NCI-H2107 (cell line): ENCODE data around the gene PAFAH1B1.

Source experiments
- DNase-seq: peaks from one replicate; lab custom pipeline; 2025; lab: John Stamatoyannopoulos, UW

The PAFAH1B1 gene

DNA sequence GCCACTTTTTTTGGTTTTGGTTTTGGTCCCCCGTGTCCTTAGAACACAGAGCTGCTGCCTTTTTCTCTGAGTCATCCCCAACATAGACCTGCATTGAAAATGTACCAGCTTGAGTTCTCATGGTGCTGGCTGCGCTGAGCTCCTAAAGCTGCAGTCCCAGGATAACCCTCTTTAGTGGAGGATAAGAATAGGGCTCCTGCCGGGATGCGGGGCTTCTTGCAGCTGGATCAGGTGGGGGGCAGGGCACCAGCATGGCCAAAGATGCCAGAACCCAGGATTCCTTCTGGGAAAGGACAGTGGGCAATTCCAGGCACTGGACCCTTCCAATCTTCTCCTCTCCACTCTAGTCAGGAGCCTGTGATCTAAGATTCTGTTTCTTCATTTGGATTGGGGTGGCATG is 126.4 kb downstream of the PAFAH1B1 start:
- no peak for DNase-seq

DNA sequence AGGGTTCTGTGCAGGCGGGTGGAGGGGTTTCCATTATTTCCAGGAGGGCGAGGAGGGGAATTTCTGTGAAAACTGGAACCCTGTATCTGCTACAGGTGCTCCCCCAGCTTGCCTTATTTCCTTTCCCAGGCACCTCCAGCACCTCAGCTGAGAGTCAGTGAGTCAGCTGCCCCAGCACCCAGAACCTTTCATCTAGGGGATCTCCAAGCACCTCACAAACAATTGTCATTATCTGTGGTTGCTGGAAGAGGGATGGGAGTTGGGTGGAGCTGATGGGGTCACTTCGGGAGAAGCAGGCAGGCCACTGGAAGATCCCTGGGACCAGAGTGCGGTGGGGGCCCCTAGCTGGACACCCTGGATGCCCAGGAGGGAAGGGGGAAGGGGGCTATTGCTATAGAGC is 128.1 kb downstream of the PAFAH1B1 start:
- no peak for DNase-seq

DNA sequence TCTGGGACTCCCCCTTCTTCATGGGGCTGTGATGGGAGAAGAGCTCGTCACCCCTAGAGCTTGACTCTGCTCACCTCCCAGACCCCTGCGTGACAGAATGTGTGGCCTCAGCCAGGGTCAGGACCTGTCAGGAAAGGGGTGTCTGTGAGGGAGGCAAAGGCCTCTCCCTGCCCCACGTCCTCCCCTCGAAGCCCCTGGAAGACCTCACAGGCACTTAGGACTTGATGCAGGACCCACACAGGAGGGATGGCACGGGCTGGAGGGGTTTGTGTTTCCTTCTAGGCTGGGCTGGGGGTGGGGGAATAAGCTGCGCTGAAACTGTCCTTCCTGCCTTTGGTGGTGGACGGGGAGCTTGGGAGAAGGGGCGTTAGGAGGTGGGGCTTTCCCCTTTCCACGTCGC is 129.2 kb downstream of the PAFAH1B1 start:
- DNase-seq = no peak

DNA sequence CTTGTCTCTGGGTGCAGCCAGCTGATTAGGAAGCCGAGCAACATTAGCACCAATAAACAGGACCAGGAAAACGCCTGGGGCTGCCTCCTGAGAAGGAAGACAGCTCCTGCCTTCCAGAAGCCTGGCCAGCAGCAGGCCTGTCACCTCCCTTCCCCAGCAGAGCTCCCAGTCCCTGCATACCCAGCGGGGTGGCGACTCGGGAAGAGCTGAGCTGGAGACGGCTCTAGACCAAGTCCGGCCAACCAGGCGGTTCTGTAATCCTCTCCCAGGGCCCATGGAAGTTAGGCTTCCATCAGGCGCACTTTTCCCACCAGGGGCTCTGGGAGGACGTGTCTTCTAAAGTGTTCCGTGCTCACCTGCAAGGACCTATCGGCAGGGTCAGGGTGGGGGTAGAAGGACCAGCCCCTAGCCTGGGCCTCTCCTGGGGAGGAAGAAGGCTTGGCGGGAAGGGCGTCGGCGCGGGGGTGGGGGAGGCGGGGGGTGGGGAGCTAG is 130.1 kb downstream of the PAFAH1B1 start:
- no peak for DNase-seq

DNA sequence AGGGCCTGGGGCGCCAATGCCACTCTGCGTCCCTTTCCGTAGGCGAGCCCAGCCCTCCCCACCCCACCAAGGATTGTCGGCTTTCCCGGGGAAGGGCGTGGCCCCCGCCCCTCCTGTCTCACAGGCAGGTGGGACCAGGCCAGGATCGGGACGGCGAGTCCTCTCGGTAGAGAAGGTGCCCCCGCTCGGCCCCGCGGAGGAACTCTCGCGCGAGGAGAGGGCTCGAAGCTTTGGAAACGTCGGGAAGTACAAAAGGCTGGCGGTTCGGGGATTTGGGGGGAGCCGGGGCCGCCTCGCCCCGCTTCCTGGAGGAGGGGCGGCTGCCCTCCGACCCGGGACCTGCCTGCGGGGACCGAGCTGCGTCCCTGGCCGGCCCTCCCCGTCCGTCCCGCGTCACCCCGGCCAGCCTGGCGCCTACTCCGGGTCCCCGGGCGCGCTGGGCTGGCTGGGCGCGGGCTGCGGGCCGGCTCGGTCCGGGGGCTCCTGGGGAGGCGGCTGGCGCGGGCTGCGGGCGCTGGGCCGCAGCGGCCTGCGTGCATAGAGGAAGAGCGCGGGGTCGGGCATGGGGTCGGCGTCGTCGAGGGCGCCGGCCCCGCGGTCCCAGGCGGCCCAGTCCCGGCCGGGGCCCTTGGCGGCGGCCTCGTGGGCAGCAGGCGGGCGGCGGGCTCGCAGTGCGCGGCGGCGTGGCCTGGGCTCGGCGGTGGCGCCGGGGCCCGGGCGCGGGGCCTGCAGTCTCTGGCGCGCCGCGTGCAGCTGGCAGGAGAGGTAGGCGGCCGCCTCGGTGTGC is 130.7 kb downstream of the PAFAH1B1 start:
- DNase-seq = no peak

DNA sequence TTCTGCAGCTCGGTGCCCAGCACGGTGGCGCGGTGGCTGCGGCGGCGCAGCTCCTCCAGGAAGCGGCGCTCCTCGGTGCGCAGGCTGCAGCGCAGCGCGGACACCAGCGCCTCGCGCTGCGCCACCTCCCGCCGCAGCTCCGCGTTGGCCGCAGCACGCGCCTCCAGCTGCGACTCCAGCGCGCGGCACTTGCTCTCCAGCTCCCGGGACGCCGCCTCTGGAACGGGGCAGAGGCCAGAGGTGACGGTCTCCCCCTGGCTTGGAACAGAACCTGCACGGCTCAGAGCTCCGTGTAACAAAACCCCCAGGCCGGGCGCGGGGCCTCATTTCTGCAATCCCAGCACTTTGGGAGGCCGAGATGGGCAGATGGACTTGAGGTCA is 131.3 kb downstream of the PAFAH1B1 start:
- DNase-seq = no peak

DNA sequence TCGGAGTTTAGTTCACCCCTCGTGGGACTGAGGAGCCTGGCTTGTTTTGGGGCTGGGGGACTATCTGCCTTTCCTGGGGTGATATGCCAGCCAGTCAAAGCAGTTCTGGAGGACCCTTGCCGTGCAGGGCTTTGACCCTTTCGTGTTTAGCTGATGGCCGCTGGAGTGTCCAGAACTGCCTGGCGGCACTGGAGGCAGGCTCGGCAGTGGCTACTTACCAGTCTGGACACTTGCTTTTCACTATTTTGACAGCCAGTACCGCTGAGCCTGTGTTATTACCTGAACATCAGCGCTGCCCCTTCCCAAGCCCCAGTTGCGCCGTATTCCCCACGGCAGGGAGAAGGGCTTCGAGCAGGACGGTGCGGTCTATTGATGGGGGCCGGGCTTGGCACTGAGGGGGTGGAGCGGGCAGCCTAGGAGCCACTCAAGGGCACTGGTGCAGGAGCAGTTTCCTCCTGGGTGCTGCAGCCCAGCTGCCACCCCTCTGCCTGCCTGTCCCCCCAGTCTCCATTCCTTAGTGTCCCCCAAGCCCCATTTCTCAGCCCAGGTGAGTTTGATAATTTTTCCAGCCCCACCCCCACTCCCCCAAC is 137.4 kb downstream of the PAFAH1B1 start:
- DNase-seq = no peak

DNA sequence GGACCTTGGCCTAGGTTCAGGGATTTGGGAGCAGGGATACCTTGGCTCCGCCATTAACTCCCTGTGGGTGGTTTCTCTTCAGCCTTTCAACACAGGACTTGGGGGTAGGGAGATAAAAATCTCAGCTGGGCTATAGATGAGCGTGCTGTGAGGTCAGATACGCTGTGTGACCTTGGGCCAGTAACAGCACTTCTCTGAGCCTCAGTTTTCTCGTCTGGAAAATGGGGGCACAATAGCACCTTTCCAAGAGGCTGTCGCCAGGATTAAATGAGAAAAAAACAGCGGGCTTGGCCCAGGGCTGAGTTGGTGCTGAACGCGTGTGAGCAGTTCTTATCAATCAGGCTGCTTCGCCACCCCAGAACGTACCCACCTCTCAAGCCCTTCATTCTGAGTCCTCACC is 138.4 kb downstream of the PAFAH1B1 start:
- DNase-seq = no peak

DNA sequence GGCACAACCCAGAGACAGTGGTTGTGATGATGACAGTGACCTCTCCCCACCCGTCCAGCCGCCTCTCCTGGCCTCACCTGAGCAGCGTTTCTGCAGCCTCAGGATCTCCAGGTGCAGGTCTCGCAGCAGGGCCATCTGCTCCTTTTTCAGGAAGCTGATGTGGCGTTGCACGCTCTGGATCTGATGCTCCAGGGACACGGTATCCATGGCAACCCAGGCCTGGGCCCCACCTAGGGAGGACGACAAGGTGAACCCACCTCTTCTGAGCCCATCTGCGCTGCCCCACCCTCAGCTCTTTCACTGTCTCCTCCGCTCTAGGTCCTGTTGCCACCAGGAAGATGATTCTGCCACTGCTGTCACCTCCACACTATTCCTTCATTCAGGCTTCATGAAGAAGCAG is 141.5 kb downstream of the PAFAH1B1 start:
- DNase-seq = no peak
